MCF 10A (cell line): ENCODE measurements around the gene TBC1D30. TPM values are rescaled to one million over a fixed set of nuclear protein-coding genes. Genes with fewer than 3 reads are reported as not detected.

Experiments used
- BruUV-seq: library from RNA; stranded (reverse); fragments of 400-500 nt; replicated peaks from 2 replicates; lab custom pipeline; 2021; lab: Mats Ljungman, UMichigan
- CTCF ChIA-PET: fragments of 300-600 bp; sonication (Branson Sonifier 250); formaldehyde crosslinking; extraction: SDS; loops from one replicate; lab custom pipeline; 2021; ENCODE audit warnings: antibody characterized with exemption, inconsistent platforms; lab: Yijun Ruan, JAX
- POLR2A ChIA-PET: fragments of 300-600, 350-650 bp; sonication (Branson Sonifier 250); formaldehyde crosslinking; extraction: SDS; loops from one replicate; lab custom pipeline; 2020; ENCODE audit warnings: antibody characterized with exemption, inconsistent platforms; lab: Yijun Ruan, JAX
- DNase-seq: peaks from one replicate; pipeline ENCODE4 v3.0.0-alpha.2; 2018; ENCODE audit not compliant: unreplicated experiment
- H3K27ac Mint-ChIP-seq: one replicate; pipeline ENCODE4 v1.8.0; 2022; ENCODE audit warnings: mild to moderate bottlenecking, low read depth, mixed read lengths; ENCODE audit not compliant: unreplicated experiment
- H3K27me3 Mint-ChIP-seq: one replicate; pipeline ENCODE4 v1.8.0; 2022; ENCODE audit warnings: mixed read lengths; ENCODE audit not compliant: insufficient read depth, unreplicated experiment
- H3K36me3 Mint-ChIP-seq: one replicate; pipeline ENCODE4 v1.8.0; 2022; ENCODE audit warnings: mild to moderate bottlenecking, moderate library complexity, mixed read lengths; ENCODE audit not compliant: insufficient read depth, unreplicated experiment
- H3K4me1 Mint-ChIP-seq: one replicate; pipeline ENCODE4 v1.8.0; 2022; ENCODE audit warnings: mixed read lengths; ENCODE audit not compliant: insufficient read depth, unreplicated experiment
- H3K4me3 Mint-ChIP-seq: one replicate; pipeline ENCODE4 v1.8.0; 2022; ENCODE audit warnings: mild to moderate bottlenecking, moderate library complexity, mixed read lengths; ENCODE audit not compliant: unreplicated experiment
- H3K9me3 Mint-ChIP-seq: one replicate; pipeline ENCODE4 v1.8.0; 2022; ENCODE audit warnings: mixed read lengths; ENCODE audit not compliant: unreplicated experiment
- CTCF ChIP-seq: fragments of 200-600 bp; IDR thresholded peaks from one replicate; pipeline ENCODE4 v1.8.0; 2022; ENCODE audit warnings: antibody characterized with exemption, mild to moderate bottlenecking; ENCODE audit not compliant: unreplicated experiment
- intact Hi-C: fragments of 100-400 bp; cut with micrococcal nuclease; formaldehyde crosslinking; loops from 2 replicates; pipeline ENCODE4 v1.14.1; 2022
- total RNA-seq: library from RNA; stranded (reverse); gene quantifications from 2 replicates; pipeline ENCODE4 v1.2.3, GENCODE V29; 2022

Gene TBC1D30
- total RNA-seq, 1 experiment from 2014 or later: 9.4 TPM

DNA sequence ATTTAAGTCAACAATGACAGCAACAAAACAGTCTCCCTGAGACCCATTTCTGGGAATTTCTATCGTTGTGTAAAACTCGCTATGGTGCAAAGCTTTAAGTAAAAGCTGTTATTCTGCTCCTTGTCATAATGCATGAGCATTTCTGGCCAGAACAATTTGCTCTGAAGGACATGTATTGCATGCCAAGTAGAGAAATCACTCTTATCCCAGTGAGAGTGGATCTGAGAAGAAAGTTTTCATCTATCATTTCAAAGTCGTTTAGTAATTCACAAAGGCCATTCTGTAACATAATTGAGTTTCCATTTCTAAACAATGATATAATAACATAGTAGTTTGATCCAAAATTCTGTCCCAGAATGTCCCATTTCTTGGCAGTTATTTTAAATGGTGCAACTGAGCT is 86.6 kb downstream of the TBC1D30 start:
- POLR2A ChIA-PET: no interaction called here
- peaks cover 36% of the 10 kb centered on the region for H3K27me3 Mint-ChIP-seq
- CTCF ChIA-PET: interaction anchor here (1.3 kb wide), 1 partner anchor 110 kb away, joined by 3 read pairs; no protein-coding TSS in a partner anchor
- DNase-seq: no peak
- no peaks in the 10 kb centered on the region for H3K36me3 Mint-ChIP-seq
- H3K4me3 Mint-ChIP-seq: no peak overlapping the region
- intact Hi-C loops: no loop called here
- no peaks in the 10 kb centered on the region for H3K4me1 Mint-ChIP-seq
- TF ChIP-seq CTCF: no peak
- H3K27ac Mint-ChIP-seq: no peak overlapping the region
- BruUV-seq: no TSS peak
- H3K9me3 Mint-ChIP-seq: no peaks in the 10 kb centered on the region

DNA sequence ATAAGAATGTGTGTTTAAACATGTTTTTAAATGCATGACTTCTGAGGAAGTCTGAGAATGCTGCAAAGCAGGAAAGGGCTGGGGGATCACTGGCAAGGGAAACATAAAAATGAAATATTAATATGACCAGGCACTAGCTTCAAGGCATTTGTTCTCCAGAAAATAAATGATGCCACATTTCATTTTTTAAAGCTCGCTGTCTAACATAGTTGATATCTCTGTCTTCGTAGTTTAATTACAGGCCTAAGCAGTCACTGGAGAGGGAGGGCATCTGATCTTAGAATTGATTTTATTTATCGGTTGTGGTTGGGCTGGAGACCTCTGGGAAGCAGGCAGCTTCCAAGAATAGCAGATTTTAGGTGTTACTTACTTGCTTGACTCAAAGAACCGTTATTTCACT is 87.5 kb downstream of the TBC1D30 start:
- H3K27me3 Mint-ChIP-seq: peaks cover 36% of the 10 kb centered on the region
- no peak overlapping the region for H3K4me3 Mint-ChIP-seq
- no peaks in the 10 kb centered on the region for H3K9me3 Mint-ChIP-seq
- H3K27ac Mint-ChIP-seq: no peak overlapping the region
- ChIA-PET CTCF (interaction anchor here (0.6 to 0.7 kb wide), 2 partner anchors 16 to 211 kb away, joined by 5 read pairs; no protein-coding TSS in a partner anchor), POLR2A (no interaction called here)
- intact Hi-C loops: no loop called here
- no peaks in the 10 kb centered on the region for H3K36me3 Mint-ChIP-seq
- no peaks in the 10 kb centered on the region for H3K4me1 Mint-ChIP-seq
- DNase-seq: no peak
- no TSS peak for BruUV-seq
- TF ChIP-seq CTCF: no peak

DNA sequence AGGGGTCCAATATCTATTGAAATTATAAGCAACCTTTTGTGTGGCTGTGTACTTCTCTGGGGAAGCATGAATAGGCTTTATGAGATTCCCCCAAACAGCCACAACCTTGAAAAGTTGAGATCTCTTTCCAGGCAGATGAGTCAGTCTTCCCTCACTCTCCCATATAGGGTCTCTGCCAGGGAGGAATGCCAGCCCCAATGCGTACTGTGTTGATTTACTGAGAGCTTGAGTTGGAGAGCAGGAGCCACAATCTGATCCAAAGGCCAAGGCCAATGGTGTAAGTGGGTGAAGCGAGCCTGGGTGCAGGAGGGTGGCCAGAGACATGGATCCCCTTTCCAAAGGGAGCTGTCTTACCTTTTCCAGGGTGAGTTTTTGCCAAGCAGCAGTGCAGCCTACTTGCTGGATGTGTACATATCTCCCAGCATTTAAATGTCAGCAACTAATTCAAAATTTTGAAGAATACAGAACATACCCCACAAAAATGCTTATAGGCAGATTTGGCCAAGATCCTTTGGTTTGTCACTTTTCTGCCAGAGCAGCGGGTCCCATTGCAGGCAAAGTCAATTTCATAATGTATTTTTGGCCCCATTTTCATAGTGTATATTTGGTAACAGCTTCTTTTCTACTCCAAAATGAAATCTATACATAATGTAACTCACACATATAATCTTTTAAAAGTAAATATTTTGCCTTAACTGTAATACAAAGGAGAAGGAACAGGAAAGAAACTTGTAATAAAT is 88.2 kb downstream of the TBC1D30 start:
- no TSS peak for BruUV-seq
- Mint-ChIP-seq H3K27me3 (peaks cover 36% of the 10 kb centered on the region), H3K27ac (no peak overlapping the region), H3K4me1 (no peaks in the 10 kb centered on the region), H3K4me3 (no peak overlapping the region), H3K9me3 (no peaks in the 10 kb centered on the region), H3K36me3 (no peaks in the 10 kb centered on the region)
- intact Hi-C loops: no loop called here
- no peak for TF ChIP-seq CTCF
- DNase-seq: peak; percentile 14
- CTCF ChIA-PET: interaction anchor here (0.6 kb wide), 1 partner anchor 117 kb away, joined by 4 read pairs; no protein-coding TSS in a partner anchor
- POLR2A ChIA-PET: no interaction called here

GRCh38 chr12:64915242-64915641 is 90.8 kb downstream of the TBC1D30 start:
- no peaks in the 10 kb centered on the region for H3K4me1 Mint-ChIP-seq
- intact Hi-C loops: no loop called here
- H3K9me3 Mint-ChIP-seq: no peaks in the 10 kb centered on the region
- no peak for TF ChIP-seq CTCF
- CTCF ChIA-PET: no interaction called here
- peaks cover 58% of the 10 kb centered on the region for H3K27me3 Mint-ChIP-seq
- H3K36me3 Mint-ChIP-seq: no peaks in the 10 kb centered on the region
- H3K27ac Mint-ChIP-seq: no peak overlapping the region
- no peak for DNase-seq
- H3K4me3 Mint-ChIP-seq: no peak overlapping the region
- POLR2A ChIA-PET: no interaction called here
- BruUV-seq: no TSS peak
